ENCODE data around the gene HERC2. TPM values are rescaled to one million over a fixed set of nuclear protein-coding genes. Genes with fewer than 3 reads are reported as not detected.

The HERC2 gene
- total RNA-seq, 1 experiment from 2014 or later: 69.7 TPM

DNA sequence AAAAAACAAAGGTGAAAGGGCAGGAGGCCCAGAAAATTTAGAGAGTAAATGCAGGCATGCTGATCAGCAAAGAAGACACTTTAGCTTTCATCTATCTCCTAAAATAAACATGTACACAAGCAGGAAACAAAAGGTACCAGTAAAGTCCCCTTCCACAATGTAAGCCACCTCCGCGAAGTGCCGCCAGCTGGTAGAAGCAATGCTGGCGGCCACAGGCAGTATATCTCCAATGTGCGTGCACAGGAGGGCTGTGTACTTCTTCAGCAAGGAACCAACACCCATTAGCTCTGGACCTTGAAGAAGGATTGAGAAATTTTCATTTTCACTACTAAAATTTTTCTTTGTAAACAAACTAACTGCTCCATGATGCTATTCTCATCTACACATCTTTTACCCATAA, 75.4 kb downstream of the HERC2 start:
- no peak for ATAC-seq
- DNase-seq (ENCODE audit: low read depth, low spot score): no peak
- H3K27ac ChIP-seq (ENCODE audit: low read length): no peak overlapping the region
- in situ Hi-C loops (cut with HindIII; ENCODE audit: low pct_unique_long_range_greater_than_20kb, low sequenced_read_pairs) (no loop called here), intact Hi-C loops (cut with micrococcal nuclease; ENCODE audit: unreplicated experiment) (no loop called here)
- H3K9me3 ChIP-seq (ENCODE audit: control insufficient read depth, insufficient read depth, low read depth, low read length): no peaks in the 10 kb centered on the region
- H3K36me3 ChIP-seq (ENCODE audit: control insufficient read depth, insufficient read depth, low read length): peaks cover 6% of the 10 kb centered on the region; the same call in 1 of the 2 replicates
- H3K4me3 ChIP-seq (ENCODE audit: low read depth in 2 of 2, low read length in 2 of 2): no peak overlapping the region
- POLR2A ChIA-PET: no interaction called here
- no peak for TF ChIP-seq POLR2AphosphoS5 (IDR thresholded peaks at IDR 0.05; ENCODE audit: low read depth, low read length)
- TF ChIP-seq, protein P1, sequence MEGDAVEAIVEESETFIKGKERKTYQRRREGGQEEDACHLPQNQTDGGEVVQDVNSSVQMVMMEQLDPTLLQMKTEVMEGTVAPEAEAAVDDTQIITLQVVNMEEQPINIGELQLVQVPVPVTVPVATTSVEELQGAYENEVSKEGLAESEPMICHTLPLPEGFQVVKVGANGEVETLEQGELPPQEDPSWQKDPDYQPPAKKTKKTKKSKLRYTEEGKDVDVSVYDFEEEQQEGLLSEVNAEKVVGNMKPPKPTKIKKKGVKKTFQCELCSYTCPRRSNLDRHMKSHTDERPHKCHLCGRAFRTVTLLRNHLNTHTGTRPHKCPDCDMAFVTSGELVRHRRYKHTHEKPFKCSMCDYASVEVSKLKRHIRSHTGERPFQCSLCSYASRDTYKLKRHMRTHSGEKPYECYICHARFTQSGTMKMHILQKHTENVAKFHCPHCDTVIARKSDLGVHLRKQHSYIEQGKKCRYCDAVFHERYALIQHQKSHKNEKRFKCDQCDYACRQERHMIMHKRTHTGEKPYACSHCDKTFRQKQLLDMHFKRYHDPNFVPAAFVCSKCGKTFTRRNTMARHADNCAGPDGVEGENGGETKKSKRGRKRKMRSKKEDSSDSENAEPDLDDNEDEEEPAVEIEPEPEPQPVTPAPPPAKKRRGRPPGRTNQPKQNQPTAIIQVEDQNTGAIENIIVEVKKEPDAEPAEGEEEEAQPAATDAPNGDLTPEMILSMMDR (IDR thresholded peaks at IDR 0.05): no peak
- TF ChIP-seq, protein P2, sequence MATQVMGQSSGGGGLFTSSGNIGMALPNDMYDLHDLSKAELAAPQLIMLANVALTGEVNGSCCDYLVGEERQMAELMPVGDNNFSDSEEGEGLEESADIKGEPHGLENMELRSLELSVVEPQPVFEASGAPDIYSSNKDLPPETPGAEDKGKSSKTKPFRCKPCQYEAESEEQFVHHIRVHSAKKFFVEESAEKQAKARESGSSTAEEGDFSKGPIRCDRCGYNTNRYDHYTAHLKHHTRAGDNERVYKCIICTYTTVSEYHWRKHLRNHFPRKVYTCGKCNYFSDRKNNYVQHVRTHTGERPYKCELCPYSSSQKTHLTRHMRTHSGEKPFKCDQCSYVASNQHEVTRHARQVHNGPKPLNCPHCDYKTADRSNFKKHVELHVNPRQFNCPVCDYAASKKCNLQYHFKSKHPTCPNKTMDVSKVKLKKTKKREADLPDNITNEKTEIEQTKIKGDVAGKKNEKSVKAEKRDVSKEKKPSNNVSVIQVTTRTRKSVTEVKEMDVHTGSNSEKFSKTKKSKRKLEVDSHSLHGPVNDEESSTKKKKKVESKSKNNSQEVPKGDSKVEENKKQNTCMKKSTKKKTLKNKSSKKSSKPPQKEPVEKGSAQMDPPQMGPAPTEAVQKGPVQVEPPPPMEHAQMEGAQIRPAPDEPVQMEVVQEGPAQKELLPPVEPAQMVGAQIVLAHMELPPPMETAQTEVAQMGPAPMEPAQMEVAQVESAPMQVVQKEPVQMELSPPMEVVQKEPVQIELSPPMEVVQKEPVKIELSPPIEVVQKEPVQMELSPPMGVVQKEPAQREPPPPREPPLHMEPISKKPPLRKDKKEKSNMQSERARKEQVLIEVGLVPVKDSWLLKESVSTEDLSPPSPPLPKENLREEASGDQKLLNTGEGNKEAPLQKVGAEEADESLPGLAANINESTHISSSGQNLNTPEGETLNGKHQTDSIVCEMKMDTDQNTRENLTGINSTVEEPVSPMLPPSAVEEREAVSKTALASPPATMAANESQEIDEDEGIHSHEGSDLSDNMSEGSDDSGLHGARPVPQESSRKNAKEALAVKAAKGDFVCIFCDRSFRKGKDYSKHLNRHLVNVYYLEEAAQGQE (IDR thresholded peaks at IDR 0.05; ENCODE audit: insufficient read depth in 1 of 2, low read depth in 2 of 2, low read length in 1 of 2): no peak
- TF ChIP-seq TCF7L2 (IDR thresholded peaks at IDR 0.05; ENCODE audit: low read depth, low read length): no peak
- no peaks in the 10 kb centered on the region for H3K27me3 ChIP-seq (ENCODE audit: control insufficient read depth, insufficient read depth, low read length)
- no TSS peak for BruUV-seq (replicated peaks)
- CTCF ChIA-PET: interaction anchor here (0.5 to 0.7 kb wide), 2 partner anchors 20 to 1823 kb away, joined by 6 to 9 read pairs; no protein-coding TSS in a partner anchor
- H3K4me1 ChIP-seq (ENCODE audit: control insufficient read depth, insufficient read depth, low read length): no peaks in the 10 kb centered on the region

DNA sequence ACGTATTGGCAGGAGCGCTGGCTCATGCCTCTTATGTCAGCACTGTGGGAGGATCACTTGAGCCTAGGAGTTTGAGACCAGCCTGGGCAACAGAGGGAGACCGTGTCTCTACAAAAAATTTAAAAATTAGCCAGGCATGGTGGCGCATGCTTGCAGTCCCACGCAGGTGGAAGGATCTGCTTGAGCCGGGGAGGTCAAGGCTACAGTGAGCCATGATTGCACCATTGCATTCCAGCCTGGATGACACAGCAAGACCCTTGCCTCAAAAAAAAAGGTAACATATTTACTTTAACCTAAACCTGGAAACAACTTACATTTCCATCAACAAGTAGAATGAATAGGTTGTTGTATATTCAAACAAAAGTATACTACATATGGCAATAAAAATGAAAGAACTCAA, 78.1 kb downstream of the HERC2 start:
- ATAC-seq: no peak
- in situ Hi-C loops (cut with HindIII; ENCODE audit: low pct_unique_long_range_greater_than_20kb, low sequenced_read_pairs) (no loop called here), intact Hi-C loops (cut with micrococcal nuclease; ENCODE audit: unreplicated experiment) (no loop called here)
- Histone ChIP-seq H3K27me3 (ENCODE audit: control insufficient read depth, insufficient read depth, low read length) (no peaks in the 10 kb centered on the region), H3K9me3 (ENCODE audit: control insufficient read depth, insufficient read depth, low read depth, low read length) (no peaks in the 10 kb centered on the region), H3K4me3 (ENCODE audit: low read depth in 2 of 2, low read length in 2 of 2) (no peak overlapping the region), H3K36me3 (ENCODE audit: control insufficient read depth, insufficient read depth, low read length) (peaks cover 8% of the 10 kb centered on the region; the same call in 1 of the 2 replicates), H3K4me1 (ENCODE audit: control insufficient read depth, insufficient read depth, low read length) (no peaks in the 10 kb centered on the region), H3K27ac (ENCODE audit: low read length) (no peak overlapping the region)
- DNase-seq (ENCODE audit: low read depth, low spot score): no peak
- CTCF ChIA-PET: no interaction called here
- no TSS peak for BruUV-seq (replicated peaks)
- no peak for TF ChIP-seq POLR2AphosphoS5 (IDR thresholded peaks at IDR 0.05; ENCODE audit: low read depth, low read length)
- TF ChIP-seq, protein P1 (IDR thresholded peaks at IDR 0.05): no peak
- TF ChIP-seq, protein P2 (IDR thresholded peaks at IDR 0.05; ENCODE audit: insufficient read depth in 1 of 2, low read depth in 2 of 2, low read length in 1 of 2): no peak
- TF ChIP-seq SIN3A (IDR thresholded peaks at IDR 0.05; ENCODE audit: borderline replicate concordance, insufficient read depth, low read depth, low read length): no peak
- no peak for TF ChIP-seq TCF7L2 (IDR thresholded peaks at IDR 0.05; ENCODE audit: low read depth, low read length)
- POLR2A ChIA-PET: no interaction called here
